SU-DHL-6 (cell line): ENCODE data around the gene KDM1B.

Experiments used
- EZH2phosphoT487 ChIP-seq: fragments of 200-600 bp; sonication (generic), shearing (Covaris generic); conservative IDR thresholded peaks from 2 replicates; pipeline ENCODE4 v1.6.1; 2018; ENCODE audit warnings: mild to moderate bottlenecking, antibody characterized with exemption, low read length, moderate library complexity, mixed read lengths
- TF ChIP-seq, protein P1 (sequence below): fragments of 200-600 bp; sonication (generic); IDR thresholded peaks from one replicate; pipeline ENCODE4 v1.5.1; 2017; ENCODE audit warnings: antibody characterized with exemption, mild to moderate bottlenecking, low read length, moderate library complexity; ENCODE audit not compliant: insufficient read depth, poor library complexity, severe bottlenecking

DNA sequence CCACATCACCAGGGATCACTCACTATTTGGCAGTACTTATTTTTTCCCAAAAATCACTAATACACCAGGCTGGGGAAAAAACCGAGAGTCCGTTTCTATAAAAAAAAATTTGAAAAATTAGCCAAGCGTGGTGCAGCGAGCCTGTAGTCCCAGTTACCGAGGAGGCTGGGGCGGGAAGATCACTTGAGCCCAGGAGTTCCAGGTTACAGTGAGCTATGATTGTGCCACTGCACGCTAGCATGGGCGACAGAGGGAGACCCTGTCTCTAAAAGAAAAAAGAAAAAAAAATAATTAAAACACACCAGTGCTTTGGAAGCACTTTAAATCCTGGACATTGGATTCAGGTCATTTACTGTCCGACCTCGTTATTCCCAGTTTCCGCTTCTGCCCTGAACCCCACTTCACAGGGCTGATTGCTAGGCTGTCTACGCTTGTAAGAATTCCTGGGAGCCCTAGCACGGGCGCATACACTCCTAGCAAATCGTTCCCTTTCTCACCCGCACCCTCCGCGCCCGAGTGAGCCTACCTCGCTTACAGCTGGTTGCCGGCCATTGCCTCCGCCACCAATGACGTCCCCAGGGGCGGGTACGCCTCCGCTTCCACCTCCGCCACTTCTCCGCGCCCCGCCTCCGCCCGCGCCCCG is 594 bp upstream of the KDM1B start, which contains the start of gene TPMT:
- TF ChIP-seq, protein P1, sequence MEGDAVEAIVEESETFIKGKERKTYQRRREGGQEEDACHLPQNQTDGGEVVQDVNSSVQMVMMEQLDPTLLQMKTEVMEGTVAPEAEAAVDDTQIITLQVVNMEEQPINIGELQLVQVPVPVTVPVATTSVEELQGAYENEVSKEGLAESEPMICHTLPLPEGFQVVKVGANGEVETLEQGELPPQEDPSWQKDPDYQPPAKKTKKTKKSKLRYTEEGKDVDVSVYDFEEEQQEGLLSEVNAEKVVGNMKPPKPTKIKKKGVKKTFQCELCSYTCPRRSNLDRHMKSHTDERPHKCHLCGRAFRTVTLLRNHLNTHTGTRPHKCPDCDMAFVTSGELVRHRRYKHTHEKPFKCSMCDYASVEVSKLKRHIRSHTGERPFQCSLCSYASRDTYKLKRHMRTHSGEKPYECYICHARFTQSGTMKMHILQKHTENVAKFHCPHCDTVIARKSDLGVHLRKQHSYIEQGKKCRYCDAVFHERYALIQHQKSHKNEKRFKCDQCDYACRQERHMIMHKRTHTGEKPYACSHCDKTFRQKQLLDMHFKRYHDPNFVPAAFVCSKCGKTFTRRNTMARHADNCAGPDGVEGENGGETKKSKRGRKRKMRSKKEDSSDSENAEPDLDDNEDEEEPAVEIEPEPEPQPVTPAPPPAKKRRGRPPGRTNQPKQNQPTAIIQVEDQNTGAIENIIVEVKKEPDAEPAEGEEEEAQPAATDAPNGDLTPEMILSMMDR = no peak
- no peak for TF ChIP-seq EZH2phosphoT487
